Neuronal stem cell (in vitro differentiated cells): ENCODE data around the gene THOP1.

Experiments
- DNase-seq: peaks from one replicate; pipeline ENCODE4 v3.0.0-alpha.2; 2013; ENCODE audit warnings: low spot score
- H2AFZ ChIP-seq: one replicate; pipeline ENCODE4 v1.6.1; 2013; ENCODE audit warnings: mild to moderate bottlenecking, low read length, inconsistent platforms
- H2AK5ac ChIP-seq: 2 replicates; pipeline ENCODE4 v1.6.1; 2013; ENCODE audit warnings: low read depth, mild to moderate bottlenecking, inconsistent platforms, low read length, moderate library complexity, mixed read lengths
- H2BK120ac ChIP-seq: 2 replicates; pipeline ENCODE4 v1.6.1; 2013; ENCODE audit warnings: low read depth, mild to moderate bottlenecking, inconsistent platforms, low read length, moderate library complexity, mixed read lengths
- H2BK12ac ChIP-seq: one replicate; pipeline ENCODE4 v1.6.1; 2013; ENCODE audit warnings: low read length, inconsistent platforms
- H2BK15ac ChIP-seq: 2 replicates; pipeline ENCODE4 v1.6.1; 2013; ENCODE audit warnings: mild to moderate bottlenecking, low read length, inconsistent platforms, mixed read lengths
- H2BK5ac ChIP-seq: one replicate; pipeline ENCODE4 v1.6.1; 2013; ENCODE audit warnings: inconsistent platforms, mild to moderate bottlenecking, low read length, moderate library complexity
- H3K14ac ChIP-seq: one replicate; pipeline ENCODE4 v1.6.1; 2013; ENCODE audit warnings: low read length, inconsistent platforms
- H3K18ac ChIP-seq: 2 replicates; pipeline ENCODE4 v1.6.1; 2013; ENCODE audit warnings: low read length, inconsistent platforms
- H3K23ac ChIP-seq: 2 replicates; pipeline ENCODE4 v1.6.1; 2013; ENCODE audit warnings: low read depth, mild to moderate bottlenecking, mixed read lengths, low read length, inconsistent platforms; ENCODE audit not compliant: poor library complexity
- H3K27ac ChIP-seq: replicated peaks from 3 replicates; pipeline ENCODE4 v1.5.1; 2013; ENCODE audit warnings: low read length, inconsistent platforms
- H3K27me3 ChIP-seq, 3 experiments: 2 replicates each; pipeline ENCODE4 v1.6.1; 2013; ENCODE audit warnings: low read length in 3 of 3, mild to moderate bottlenecking in 2 of 3, inconsistent platforms in 1 of 3, low read depth in 1 of 3, mixed read lengths in 1 of 3, moderate library complexity in 1 of 3; ENCODE audit not compliant: control insufficient read depth in 3 of 3, insufficient read depth in 3 of 3
- H3K36me3 ChIP-seq, 2 donors: replicated peaks in 1 of 2; 2 replicates each; pipeline ENCODE4 v1.6.1; 2013; ENCODE audit warnings: low read length in 2 of 2; ENCODE audit not compliant: control insufficient read depth in 2 of 2, insufficient read depth in 2 of 2
- H3K4ac ChIP-seq: 2 replicates; pipeline ENCODE4 v1.6.1; 2013; ENCODE audit warnings: inconsistent platforms, mild to moderate bottlenecking, low read length, moderate library complexity
- H3K4me1 ChIP-seq, 2 donors: 1 replicate in 1 of 2; 2 replicates in 1 of 2; pipeline ENCODE4 v1.6.1; 2013; ENCODE audit warnings: low read length in 2 of 2, low read depth in 1 of 2; ENCODE audit not compliant: control insufficient read depth in 2 of 2, insufficient read depth in 1 of 2
- H3K4me2 ChIP-seq: one replicate; pipeline ENCODE4 v1.6.1; 2013; ENCODE audit warnings: mild to moderate bottlenecking, low read length, inconsistent platforms; ENCODE audit not compliant: insufficient read depth, poor library complexity, severe bottlenecking
- H3K4me3 ChIP-seq, 2 donors: 2 replicates each; pipeline ENCODE4 v1.5.1; 2013; ENCODE audit warnings: low read length in 2 of 2, mild to moderate bottlenecking in 2 of 2, inconsistent platforms in 1 of 2, moderate library complexity in 1 of 2
- H3K79me1 ChIP-seq: one replicate; pipeline ENCODE4 v1.6.1; 2013; ENCODE audit warnings: low read depth, mild to moderate bottlenecking, inconsistent platforms, low read length, moderate library complexity
- H3K9ac ChIP-seq: one replicate; pipeline ENCODE4 v1.6.1; 2013; ENCODE audit warnings: mild to moderate bottlenecking, low read depth, low read length, inconsistent platforms; ENCODE audit not compliant: poor library complexity
- H3K9me3 ChIP-seq, 2 donors: replicated peaks in 1 of 2; 2 replicates each; pipeline versions ENCODE3 to v1.6.1; 2013; ENCODE audit warnings: low read length in 2 of 2, mild to moderate bottlenecking in 2 of 2, inconsistent platforms in 1 of 2, low read depth in 1 of 2, mixed read lengths in 1 of 2, moderate library complexity in 1 of 2; ENCODE audit not compliant: control insufficient read depth in 2 of 2, insufficient read depth in 1 of 2
- H4K8ac ChIP-seq: one replicate; pipeline ENCODE4 v1.6.1; 2013; ENCODE audit warnings: low read depth, mild to moderate bottlenecking, inconsistent platforms, low read length, moderate library complexity
- H4K91ac ChIP-seq: one replicate; pipeline ENCODE4 v1.6.1; 2013; ENCODE audit warnings: low read length, low read depth, mild to moderate bottlenecking, inconsistent platforms; ENCODE audit not compliant: poor library complexity
- WGBS, 2 donors: extraction: QIAGEN DNeasy Blood & Tissue Kit; methylation state at CpG; one replicate each; pipeline ENCODE4 v1.1.7; 2013; ENCODE audit warnings: missing lambda C conversion rate in 2 of 2, mixed read lengths in 1 of 2; ENCODE audit not compliant: insufficient read length in 2 of 2, insufficient replicate concordance in 1 of 2; ENCODE audit errors: extremely low coverage in 2 of 2; 5-methylcytosine and 5-hydroxymethylcytosine counted together

Gene THOP1

DNA sequence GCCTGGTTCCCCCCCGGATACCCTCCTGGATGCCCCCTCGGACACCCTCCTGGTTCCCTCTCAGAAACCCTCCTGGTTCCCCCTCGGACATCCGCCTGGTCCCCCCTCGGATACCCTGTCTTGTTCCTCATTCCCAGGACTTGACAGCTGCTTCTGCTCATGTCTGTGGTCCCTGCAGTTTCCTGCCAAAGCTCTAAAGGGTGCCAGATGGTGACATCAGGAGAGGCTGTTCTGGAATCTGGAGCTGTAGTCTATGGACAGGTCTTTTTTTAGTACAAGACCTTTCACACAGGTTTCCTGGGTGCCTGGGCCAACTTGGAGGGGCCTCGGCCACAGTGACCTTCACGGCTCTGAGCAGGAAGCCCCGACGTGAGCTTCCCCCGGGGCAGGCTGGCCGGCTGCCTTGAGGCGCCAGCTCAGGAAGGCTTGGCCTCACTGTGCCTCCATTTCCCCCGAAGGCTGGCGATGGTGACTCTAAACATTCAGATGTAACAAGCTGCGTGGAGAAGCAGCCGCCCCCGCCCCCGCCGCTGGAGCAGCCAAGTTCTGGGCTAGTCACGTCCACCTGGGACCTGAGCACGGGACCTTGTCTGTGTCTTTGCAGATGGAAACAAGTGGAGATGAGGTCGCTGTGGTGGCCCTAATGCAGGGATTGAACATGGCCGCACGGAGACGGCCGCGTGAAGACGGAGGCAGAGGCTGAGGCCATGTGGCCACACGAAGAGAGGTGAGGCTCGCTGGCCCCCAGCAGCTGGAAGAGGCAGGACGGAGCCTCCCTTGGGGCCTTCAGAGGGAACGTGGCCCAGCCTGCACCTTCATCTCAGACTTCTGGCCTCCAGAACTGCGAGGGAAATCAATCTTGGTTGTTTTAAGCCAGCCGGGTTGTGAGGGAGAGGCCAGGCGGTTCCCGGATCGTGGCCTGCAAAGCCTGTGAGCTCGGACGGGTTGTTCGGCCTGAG, 15.0 kb upstream of the THOP1 start:
- Histone ChIP-seq H3K4me1 (no peaks in the 10 kb centered on the region), H3K4me2 (no peak overlapping the region), H2BK12ac (no peak overlapping the region), H4K8ac (no peak overlapping the region), H2AK5ac (no peak overlapping the region), H3K27me3 (no peaks in the 10 kb centered on the region), H2BK120ac (no peak overlapping the region), H3K27ac (no peak overlapping the region), H3K9ac (peak overlapping the region; percentile 60), H3K14ac (peak overlapping the region; percentile 82), H3K4me3 (no peak overlapping the region), H3K9me3 (no peaks in the 10 kb centered on the region), H2AFZ (no peak overlapping the region), H4K91ac (no peak overlapping the region), H3K18ac (peak overlapping the region; percentile 28), H3K23ac (no peak overlapping the region), H3K79me1 (peaks cover 45% of the 10 kb centered on the region), H3K36me3 (peaks cover 13 to 53% of the 10 kb centered on the region in 2 donors), H3K4ac (no peak overlapping the region), H2BK5ac (no peak overlapping the region), H2BK15ac (no peak overlapping the region)
- no peak for DNase-seq
- WGBS, 2 donors, result no CpG with 5 or more reads among the region's 40 CpGs

DNA sequence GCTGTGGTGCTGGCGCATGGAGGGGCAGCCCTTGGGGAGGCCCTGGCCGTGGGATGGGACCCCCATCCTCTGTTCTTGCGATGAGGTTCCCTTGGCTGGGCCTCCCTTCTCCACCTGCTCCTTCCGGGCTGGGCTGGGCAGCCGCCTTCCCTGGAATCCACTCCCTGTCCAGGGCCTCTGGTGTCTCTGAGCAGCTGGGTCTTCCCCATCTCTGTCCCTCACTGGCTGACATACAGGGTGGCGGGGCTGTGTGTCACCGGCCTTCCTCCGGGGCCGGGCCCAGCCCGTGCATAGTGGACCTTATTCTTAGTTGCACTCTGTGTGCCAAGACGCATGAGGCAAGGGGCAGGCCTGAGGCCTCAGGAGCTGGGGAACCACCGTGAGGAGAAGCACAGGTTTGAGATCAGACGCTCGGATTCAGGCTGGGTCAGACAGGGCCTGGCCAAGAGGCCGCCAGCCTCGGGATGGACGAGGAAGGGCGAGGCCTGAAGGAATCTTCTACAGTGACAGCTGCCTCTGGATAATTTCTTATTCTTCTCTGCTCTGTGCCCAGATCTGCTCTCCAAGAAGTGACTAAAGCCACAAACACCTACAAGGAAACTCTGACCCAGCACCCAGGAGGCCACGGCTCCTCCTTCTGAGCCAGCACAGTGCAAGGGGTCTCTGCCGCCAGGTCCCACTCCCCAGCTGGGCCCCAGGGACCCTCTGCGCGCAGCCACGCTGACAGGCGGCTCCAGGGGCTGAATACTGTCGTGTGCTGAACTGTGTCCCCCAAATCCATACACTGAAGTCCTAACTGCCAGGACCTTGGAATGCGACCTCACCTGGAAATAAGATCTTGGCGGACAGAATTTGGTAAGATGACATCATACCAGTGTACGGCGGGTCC, 13.3 kb upstream of the THOP1 start:
- no peak for DNase-seq
- Histone ChIP-seq H3K79me1 (peaks cover 50% of the 10 kb centered on the region), H2BK120ac (no peak overlapping the region), H3K36me3 (peaks cover 9 to 43% of the 10 kb centered on the region in 2 donors), H2BK15ac (no peak overlapping the region), H3K23ac (no peak overlapping the region), H3K9ac (no peak overlapping the region), H3K4me3 (no peak overlapping the region), H4K8ac (no peak overlapping the region), H3K27me3 (no peaks in the 10 kb centered on the region), H2BK5ac (no peak overlapping the region), H2BK12ac (no peak overlapping the region), H3K4me2 (no peak overlapping the region), H4K91ac (no peak overlapping the region), H3K9me3 (no peaks in the 10 kb centered on the region), H3K4ac (no peak overlapping the region), H3K14ac (no peak overlapping the region), H2AK5ac (no peak overlapping the region), H3K18ac (no peak overlapping the region), H3K4me1 (no peaks in the 10 kb centered on the region), H3K27ac (no peak overlapping the region), H2AFZ (no peak overlapping the region)
- no CpG with 5 or more reads among the region's 29 CpGs for WGBS, 2 donors

DNA sequence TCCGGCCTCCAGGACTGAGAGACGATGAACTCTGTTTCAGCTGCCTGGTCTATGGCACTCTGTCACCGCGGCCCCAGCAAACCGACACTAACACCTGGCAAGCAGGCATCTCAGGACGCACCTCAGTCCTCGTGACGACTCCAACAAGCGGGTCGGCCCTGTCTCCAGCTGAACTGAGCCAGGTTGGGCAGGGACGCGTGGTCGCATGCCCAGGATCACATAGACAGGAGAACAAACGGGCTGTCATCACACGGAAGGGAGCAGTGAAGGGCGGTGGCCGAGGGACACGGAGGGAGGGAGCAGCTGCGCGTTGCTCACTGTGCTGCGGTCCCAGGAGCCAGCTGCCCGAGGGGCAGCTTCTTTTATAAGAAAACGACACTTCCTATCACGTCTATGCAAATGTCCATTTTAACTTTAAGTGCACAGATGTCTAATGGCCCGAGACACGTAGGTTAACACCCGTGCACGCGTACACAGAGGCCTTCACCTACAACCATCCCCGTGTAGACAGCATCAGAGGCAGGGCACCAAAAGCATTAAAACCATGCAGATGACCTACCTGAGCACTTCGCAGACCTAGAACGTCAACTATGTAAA, 11.1 kb upstream of the THOP1 start:
- H3K9me3 ChIP-seq, result no peaks in the 10 kb centered on the region
- no peak overlapping the region for H2BK15ac ChIP-seq
- no peak overlapping the region for H3K4me2 ChIP-seq
- H3K36me3 ChIP-seq, result peaks cover 14 to 42% of the 10 kb centered on the region in 2 donors
- H3K27me3 ChIP-seq, result no peaks in the 10 kb centered on the region
- no peak overlapping the region for H3K18ac ChIP-seq
- no peak overlapping the region for H4K91ac ChIP-seq
- H3K4ac ChIP-seq, result peak overlapping the region; percentile 53
- H3K79me1 ChIP-seq, result peaks cover 43% of the 10 kb centered on the region
- no peak overlapping the region for H3K4me3 ChIP-seq
- no peak overlapping the region for H3K14ac ChIP-seq
- H2BK120ac ChIP-seq, result no peak overlapping the region
- H3K9ac ChIP-seq, result peak overlapping the region; percentile 44
- WGBS, 2 donors, result no CpG with 5 or more reads among the region's 32 CpGs
- no peak overlapping the region for H4K8ac ChIP-seq
- H3K4me1 ChIP-seq, result no peaks in the 10 kb centered on the region
- no peak overlapping the region for H3K27ac ChIP-seq
- no peak for DNase-seq
- no peak overlapping the region for H2AFZ ChIP-seq
- H3K23ac ChIP-seq, result peak overlapping the region; percentile 43
- peak overlapping the region; percentile 28 for H2AK5ac ChIP-seq
- no peak overlapping the region for H2BK12ac ChIP-seq
- no peak overlapping the region for H2BK5ac ChIP-seq
